GM23338 (cell line): ENCODE measurements around the gene CCDC82. TPM values are rescaled to one million over a fixed set of nuclear protein-coding genes. Genes with fewer than 3 reads are reported as not detected.

Experiments used
- ATAC-seq: fragments of 200-7000 bp; cut with Tn5 transposase; 3 replicates; pipeline ENCODE4 v1.9.1; 2020
- DNase-seq: peaks from one replicate; pipeline ENCODE4 v3.0.0-alpha.2; 2015; ENCODE audit warnings: low spot score
- H2AFZ ChIP-seq: fragments of 200-600 bp; sonication (generic); 2 replicates; pipeline ENCODE4 v1.8.0; 2016; ENCODE audit warnings: antibody characterized with exemption, mild to moderate bottlenecking, moderate library complexity
- H3F3A ChIP-seq: fragments of 200-600 bp; sonication (generic); replicated peaks from 2 replicates; pipeline ENCODE4 v1.8.0; 2017; ENCODE audit warnings: antibody characterized with exemption, mixed run types, low read depth
- H3K27ac ChIP-seq: fragments of 200-600 bp; sonication (generic); 2 replicates; pipeline ENCODE4 v1.6.1; 2016; ENCODE audit warnings: low read depth
- H3K27me3 ChIP-seq: fragments of 200-600 bp; sonication (generic); 2 replicates; pipeline ENCODE4 v1.8.0; 2016; ENCODE audit warnings: mild to moderate bottlenecking, mixed run types, moderate library complexity; ENCODE audit not compliant: insufficient read depth
- H3K36me3 ChIP-seq: fragments of 200-600 bp; sonication (generic); 2 replicates; pipeline ENCODE4 v1.8.0; 2016; ENCODE audit warnings: mild to moderate bottlenecking; ENCODE audit not compliant: insufficient read depth
- H3K4me1 ChIP-seq: fragments of 200-600 bp; sonication (generic); 2 replicates; pipeline ENCODE4 v1.8.0; 2016; ENCODE audit warnings: mild to moderate bottlenecking, moderate library complexity; ENCODE audit not compliant: insufficient read depth
- H3K4me2 ChIP-seq: fragments of 200-600 bp; sonication (generic); 2 replicates; pipeline ENCODE4 v1.7.1; 2017; ENCODE audit warnings: mixed run types
- H3K4me3 ChIP-seq: fragments of 200-600 bp; sonication (generic); 2 replicates; pipeline ENCODE4 v1.6.1; 2016; ENCODE audit warnings: mixed run types
- H3K79me2 ChIP-seq: fragments of 200-600 bp; sonication (generic); replicated peaks from 2 replicates; pipeline ENCODE4 v1.8.0; 2017; ENCODE audit warnings: mild to moderate bottlenecking; ENCODE audit not compliant: insufficient read depth
- H3K9me2 ChIP-seq: fragments of 200-600 bp; sonication (generic); 2 replicates; pipeline ENCODE4 v1.8.0; 2017; ENCODE audit not compliant: insufficient read depth
- H4K20me1 ChIP-seq: fragments of 200-600 bp; sonication (generic); replicated peaks from 2 replicates; pipeline ENCODE4 v1.8.0; 2017; ENCODE audit warnings: mild to moderate bottlenecking; ENCODE audit not compliant: insufficient read depth
- H3K27ac Mint-ChIP-seq: 2 replicates; pipeline ENCODE4 v1.8.0; 2020; ENCODE audit warnings: inconsistent platforms, mild to moderate bottlenecking, moderate library complexity, mixed read lengths
- H3K27me3 Mint-ChIP-seq: 3 replicates; pipeline ENCODE4 v1.8.0; 2022; ENCODE audit warnings: low read depth, mild to moderate bottlenecking, moderate library complexity, mixed read lengths, inconsistent platforms; ENCODE audit not compliant: insufficient read depth, poor library complexity
- H3K36me3 Mint-ChIP-seq: 3 replicates; pipeline ENCODE4 v1.8.0; 2021; ENCODE audit warnings: low read depth, mild to moderate bottlenecking, inconsistent platforms, moderate library complexity, mixed read lengths
- H3K4me1 Mint-ChIP-seq: 3 replicates; pipeline ENCODE4 v1.8.0; 2020; ENCODE audit warnings: mild to moderate bottlenecking, inconsistent platforms, mixed read lengths
- H3K4me3 Mint-ChIP-seq: 3 replicates; pipeline ENCODE4 v1.8.0; 2021; ENCODE audit warnings: moderate library complexity, mild to moderate bottlenecking, inconsistent platforms, mixed read lengths
- H3K9me3 Mint-ChIP-seq: 3 replicates; pipeline ENCODE4 v1.8.0; 2020; ENCODE audit warnings: moderate library complexity, mild to moderate bottlenecking, inconsistent platforms, mixed read lengths
- CREB1 ChIP-seq: fragments of 250-450 bp; sonication (Bioruptor Pico); IDR thresholded peaks from 2 replicates; pipeline ENCODE4 v1.5.0; 2020; ENCODE audit warnings: low read depth, mild to moderate bottlenecking, moderate library complexity
- CTCF ChIP-seq, 2 experiments: fragments of 200-600 bp in 1 of 2; sonication (generic) in 1 of 2; conservative IDR thresholded peaks; 2 replicates each; pipeline versions ENCODE4 v1.5.1 to v1.6.1; 2016 to 2017; ENCODE audit warnings: antibody characterized with exemption in 2 of 2, low read depth in 2 of 2, mild to moderate bottlenecking in 2 of 2, moderate library complexity in 1 of 2
- JUNB ChIP-seq: IDR thresholded peaks from one replicate; pipeline ENCODE4 v1.6.1; 2016; ENCODE audit warnings: antibody characterized with exemption; ENCODE audit not compliant: unreplicated experiment
- NANOG ChIP-seq: IDR thresholded peaks from 2 replicates; pipeline ENCODE4 v1.6.1; 2016; ENCODE audit warnings: antibody characterized with exemption, borderline replicate concordance
- POLR2AphosphoS5 ChIP-seq: IDR thresholded peaks from 2 replicates; pipeline ENCODE4 v1.6.1; 2016; ENCODE audit warnings: antibody characterized with exemption, low read depth
- STAT1 ChIP-seq: IDR thresholded peaks from one replicate; pipeline ENCODE4 v1.6.1; 2016; ENCODE audit warnings: antibody characterized with exemption; ENCODE audit not compliant: unreplicated experiment
- ZNF114 ChIP-seq: fragments of 250-450 bp; sonication (Bioruptor Pico); IDR thresholded peaks from 2 replicates; pipeline ENCODE4 v1.5.0; 2020; ENCODE audit warnings: mild to moderate bottlenecking, moderate library complexity
- ZNF331 ChIP-seq: fragments of 250-450 bp; sonication (Bioruptor Pico); IDR thresholded peaks from 2 replicates; pipeline ENCODE4 v1.5.0; 2020; ENCODE audit warnings: low read depth, mild to moderate bottlenecking, moderate library complexity
- polyA plus RNA-seq: library from polyadenylated mRNA; unstranded; fragments of >200 nt; fragmentation: Nextera tagmentation; extraction: Ambion mirVana; gene quantifications from 2 replicates; pipeline ENCODE4 v1.2.1, GENCODE V29; 2016
- total RNA-seq: library from RNA; depleted of rRNA; stranded (reverse); fragments of >200 nt; shearing (Covaris generic); gene quantifications from 2 replicates; pipeline ENCODE4 v1.2.3, GENCODE V29; 2014
- TF ChIP-seq, protein P1 (sequence below): IDR thresholded peaks from 2 replicates; pipeline ENCODE4 v1.6.1; 2016; ENCODE audit warnings: antibody characterized with exemption
- TF ChIP-seq, protein P2 (sequence below): IDR thresholded peaks from one replicate; pipeline ENCODE4 v1.6.1; 2018; ENCODE audit warnings: antibody characterized with exemption; ENCODE audit not compliant: unreplicated experiment

Gene CCDC82
- total and polyA plus RNA-seq, 2 experiments from 2014 or later = 15.7 to 45.8 TPM

DNA sequence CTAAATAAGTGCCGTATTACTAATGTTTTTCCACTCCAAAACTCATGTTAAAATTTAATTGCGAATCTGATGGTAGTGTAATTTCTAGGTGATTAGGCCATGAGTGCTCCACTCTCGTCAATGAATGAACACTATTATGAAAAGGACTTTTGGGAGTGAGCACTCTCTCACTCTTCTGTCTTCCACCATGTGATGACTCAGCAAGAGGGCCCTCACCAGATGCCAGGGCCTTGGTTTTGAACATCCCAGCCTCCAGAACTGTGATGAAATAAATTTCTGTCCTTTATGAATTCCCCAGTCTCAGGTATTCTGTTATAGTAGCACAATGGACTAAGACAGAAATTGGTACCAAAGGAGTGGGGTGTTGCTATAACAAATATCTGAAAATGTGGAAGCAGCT is 8.2 kb upstream of the CCDC82 start (continued):
- TF ChIP-seq, protein P1, sequence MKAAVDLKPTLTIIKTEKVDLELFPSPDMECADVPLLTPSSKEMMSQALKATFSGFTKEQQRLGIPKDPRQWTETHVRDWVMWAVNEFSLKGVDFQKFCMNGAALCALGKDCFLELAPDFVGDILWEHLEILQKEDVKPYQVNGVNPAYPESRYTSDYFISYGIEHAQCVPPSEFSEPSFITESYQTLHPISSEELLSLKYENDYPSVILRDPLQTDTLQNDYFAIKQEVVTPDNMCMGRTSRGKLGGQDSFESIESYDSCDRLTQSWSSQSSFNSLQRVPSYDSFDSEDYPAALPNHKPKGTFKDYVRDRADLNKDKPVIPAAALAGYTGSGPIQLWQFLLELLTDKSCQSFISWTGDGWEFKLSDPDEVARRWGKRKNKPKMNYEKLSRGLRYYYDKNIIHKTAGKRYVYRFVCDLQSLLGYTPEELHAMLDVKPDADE = no peak
- no peak for TF ChIP-seq CTCF (conservative IDR thresholded peaks at IDR 0.05; ENCODE audit: low read depth in 2 of 2)
- TF ChIP-seq STAT1 = no peak
- no peak for TF ChIP-seq NANOG
- no peak for TF ChIP-seq ZNF331 (CRISPR knock-in tag)
- TF ChIP-seq JUNB = no peak
- no peak for TF ChIP-seq CREB1 (CRISPR knock-in tag)

DNA sequence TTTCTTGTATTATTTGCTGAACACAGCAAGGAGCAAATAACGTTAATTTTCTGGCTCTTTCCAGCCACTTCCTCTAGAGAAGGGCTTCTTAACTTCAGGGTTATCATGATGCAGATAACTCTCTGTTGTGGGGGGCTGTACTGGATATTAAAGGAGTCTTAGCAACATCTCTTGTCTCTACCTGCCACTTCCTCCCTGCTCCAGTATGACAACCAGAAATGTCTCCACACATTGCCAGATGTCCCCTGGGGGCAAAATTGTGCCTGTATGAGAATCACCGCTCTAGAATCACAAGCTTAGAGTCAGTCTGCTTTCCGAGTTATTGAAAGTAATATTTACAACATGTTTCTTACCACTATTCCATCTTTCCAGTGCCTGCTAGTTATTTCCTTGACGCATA is 6.9 kb upstream of the CCDC82 start:
- no peaks in the 10 kb centered on the region for H3K4me1 Mint-ChIP-seq
- DNase-seq = no peak
- no peak for TF ChIP-seq CREB1 (CRISPR knock-in tag)
- no peaks in the 10 kb centered on the region for H4K20me1 ChIP-seq
- no peak for ATAC-seq
- no peaks in the 10 kb centered on the region; the same call in 1 of the 2 replicates for H3K79me2 ChIP-seq
- no peak overlapping the region for H3K4me3 Mint-ChIP-seq
- no peaks in the 10 kb centered on the region for H3K4me1 ChIP-seq
- H3K4me2 ChIP-seq = no peak overlapping the region
- H3K27ac Mint-ChIP-seq = no peak overlapping the region
- no peak overlapping the region for H3K4me3 ChIP-seq
- no peaks in the 10 kb centered on the region for H3K27me3 ChIP-seq
- H2AFZ ChIP-seq = no peak overlapping the region
- no peaks in the 10 kb centered on the region; the same call in 2 of the 3 replicates for H3K9me3 Mint-ChIP-seq
- no peak overlapping the region for H3K27ac ChIP-seq
- H3K9me2 ChIP-seq = no peaks in the 10 kb centered on the region
- no peaks in the 10 kb centered on the region for H3K27me3 Mint-ChIP-seq
- no peaks in the 10 kb centered on the region for H3K36me3 ChIP-seq
- no peaks in the 10 kb centered on the region for H3F3A ChIP-seq
- peaks cover 2% of the 10 kb centered on the region; the same call in 1 of the 3 replicates for H3K36me3 Mint-ChIP-seq

GRCh38 chr11:96394773-96395172 is 5.1 kb upstream of the CCDC82 start:
- TF ChIP-seq, protein P2, sequence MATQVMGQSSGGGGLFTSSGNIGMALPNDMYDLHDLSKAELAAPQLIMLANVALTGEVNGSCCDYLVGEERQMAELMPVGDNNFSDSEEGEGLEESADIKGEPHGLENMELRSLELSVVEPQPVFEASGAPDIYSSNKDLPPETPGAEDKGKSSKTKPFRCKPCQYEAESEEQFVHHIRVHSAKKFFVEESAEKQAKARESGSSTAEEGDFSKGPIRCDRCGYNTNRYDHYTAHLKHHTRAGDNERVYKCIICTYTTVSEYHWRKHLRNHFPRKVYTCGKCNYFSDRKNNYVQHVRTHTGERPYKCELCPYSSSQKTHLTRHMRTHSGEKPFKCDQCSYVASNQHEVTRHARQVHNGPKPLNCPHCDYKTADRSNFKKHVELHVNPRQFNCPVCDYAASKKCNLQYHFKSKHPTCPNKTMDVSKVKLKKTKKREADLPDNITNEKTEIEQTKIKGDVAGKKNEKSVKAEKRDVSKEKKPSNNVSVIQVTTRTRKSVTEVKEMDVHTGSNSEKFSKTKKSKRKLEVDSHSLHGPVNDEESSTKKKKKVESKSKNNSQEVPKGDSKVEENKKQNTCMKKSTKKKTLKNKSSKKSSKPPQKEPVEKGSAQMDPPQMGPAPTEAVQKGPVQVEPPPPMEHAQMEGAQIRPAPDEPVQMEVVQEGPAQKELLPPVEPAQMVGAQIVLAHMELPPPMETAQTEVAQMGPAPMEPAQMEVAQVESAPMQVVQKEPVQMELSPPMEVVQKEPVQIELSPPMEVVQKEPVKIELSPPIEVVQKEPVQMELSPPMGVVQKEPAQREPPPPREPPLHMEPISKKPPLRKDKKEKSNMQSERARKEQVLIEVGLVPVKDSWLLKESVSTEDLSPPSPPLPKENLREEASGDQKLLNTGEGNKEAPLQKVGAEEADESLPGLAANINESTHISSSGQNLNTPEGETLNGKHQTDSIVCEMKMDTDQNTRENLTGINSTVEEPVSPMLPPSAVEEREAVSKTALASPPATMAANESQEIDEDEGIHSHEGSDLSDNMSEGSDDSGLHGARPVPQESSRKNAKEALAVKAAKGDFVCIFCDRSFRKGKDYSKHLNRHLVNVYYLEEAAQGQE = no peak
- TF ChIP-seq POLR2AphosphoS5 (no peak), JUNB (no peak), CREB1 (CRISPR knock-in tag) (no peak), ZNF331 (CRISPR knock-in tag) (no peak), ZNF114 (CRISPR knock-in tag) (no peak), STAT1 (no peak)
- TF ChIP-seq, protein P1 = no peak
- Mint-ChIP-seq H3K4me3 (no peak overlapping the region), H3K27ac (no peak overlapping the region), H3K9me3 (peaks cover 10% of the 10 kb centered on the region; the same call in 2 of the 3 replicates), H3K36me3 (peaks cover 15% of the 10 kb centered on the region; the same call in 2 of the 3 replicates), H3K4me1 (peaks cover 4% of the 10 kb centered on the region; the same call in 2 of the 3 replicates), H3K27me3 (peaks cover 1% of the 10 kb centered on the region)
- H3K4me1 ChIP-seq = 0 out of 2 replicates have a peak, but pooled peaks cover 5% of the 10 kb centered on the region
- no peak overlapping the region for H3K27ac ChIP-seq
- H3K4me2 ChIP-seq = no peak overlapping the region
- no peak overlapping the region for H3K4me3 ChIP-seq
- H2AFZ ChIP-seq = no peak overlapping the region
- H3K9me2 ChIP-seq = no peaks in the 10 kb centered on the region
- no peaks in the 10 kb centered on the region for H4K20me1 ChIP-seq
- ATAC-seq (no peak), DNase-seq (no peak)
- H3K79me2 ChIP-seq = peaks cover 8% of the 10 kb centered on the region
- no peaks in the 10 kb centered on the region for H3K36me3 ChIP-seq
- H3K27me3 ChIP-seq = no peaks in the 10 kb centered on the region
- no peaks in the 10 kb centered on the region; the same call in 1 of the 2 replicates for H3F3A ChIP-seq
